ENCODE measurements around the gene ARHGEF38. TPM values are rescaled to one million over a fixed set of nuclear protein-coding genes. Genes with fewer than 3 reads are reported as not detected.

The ARHGEF38 gene
- total RNA-seq, 4 donors from 2014 or later: 0.59 to 3.5 (median 0.98) TPM

DNA sequence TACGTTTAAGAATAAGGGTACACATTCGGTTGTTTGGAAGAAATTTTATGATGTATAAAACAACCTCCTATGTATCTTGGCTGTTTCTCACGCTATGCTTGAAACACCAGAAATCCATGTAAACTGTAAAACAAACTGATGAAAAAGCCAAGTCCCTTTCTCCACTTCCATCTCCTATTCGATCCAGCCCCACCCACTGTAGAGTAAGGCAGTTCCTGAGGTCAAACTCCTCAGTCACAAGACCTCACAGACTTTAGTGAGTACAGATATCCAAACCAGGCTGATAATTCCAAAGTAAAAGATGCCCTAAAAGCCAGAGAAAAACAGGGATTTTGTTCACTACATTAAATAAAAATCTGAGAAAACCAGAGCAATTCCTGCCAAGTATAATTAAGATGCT, 45.6 kb downstream of the ARHGEF38 start:
- Histone ChIP-seq H3K27me3 (no peaks in the 10 kb centered on the region), H3K9me3 (no peaks in the 10 kb centered on the region), H3K4me1 (peaks cover 3% of the 10 kb centered on the region), H3K36me3 (no peaks in the 10 kb centered on the region), H3K4me3 (no peak overlapping the region), H3K27ac (no peak overlapping the region)
- 79% methylated on average over 4 of the region's 4 CpGs for WGBS
- TF ChIP-seq POLR2A (IDR thresholded peaks at IDR 0.05) (no peak), CTCF (IDR thresholded peaks at IDR 0.05) (no peak), POLR2AphosphoS5 (IDR thresholded peaks at IDR 0.05) (no peak)
- no peak for DNase-seq (ENCODE audit: low spot score in 2 of 2)

GRCh38 chr4:105598787-105599186, 46.4 kb downstream of the ARHGEF38 start:
- Histone ChIP-seq H3K27ac (no peak overlapping the region), H3K4me3 (no peak overlapping the region), H3K36me3 (no peaks in the 10 kb centered on the region), H3K9me3 (no peaks in the 10 kb centered on the region), H3K27me3 (no peaks in the 10 kb centered on the region), H3K4me1 (peaks cover 3% of the 10 kb centered on the region)
- 30% methylated on average over 1 of the region's 1 CpG for WGBS
- no peak for DNase-seq (ENCODE audit: low spot score in 2 of 2)
- TF ChIP-seq POLR2AphosphoS5 (IDR thresholded peaks at IDR 0.05) (no peak), POLR2A (IDR thresholded peaks at IDR 0.05) (no peak), CTCF (IDR thresholded peaks at IDR 0.05) (no peak), EP300 (IDR thresholded peaks at IDR 0.05) (no peak)

DNA sequence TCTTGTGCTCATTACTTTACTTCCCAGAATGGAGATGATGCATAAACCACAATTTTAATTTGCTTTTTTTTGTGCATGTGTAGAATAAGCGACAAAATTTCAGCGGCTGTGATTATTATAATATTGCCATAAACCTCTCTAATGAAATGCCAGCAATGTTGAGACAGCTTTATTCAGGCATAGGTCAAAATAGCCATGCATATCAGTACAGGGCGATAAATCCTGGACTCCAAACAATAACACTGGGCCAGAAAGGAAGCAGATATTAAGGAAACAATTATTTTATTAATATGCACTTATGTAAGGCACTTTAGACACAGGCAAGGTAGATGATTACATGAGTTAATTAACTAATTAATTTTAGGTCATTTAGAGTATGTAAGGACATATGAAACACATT, 47.1 kb downstream of the ARHGEF38 start:
- 87% methylated on average over 3 of the region's 3 CpGs for WGBS
- TF ChIP-seq POLR2A (IDR thresholded peaks at IDR 0.05) (no peak), POLR2AphosphoS5 (IDR thresholded peaks at IDR 0.05) (no peak), CTCF (IDR thresholded peaks at IDR 0.05) (no peak), EP300 (IDR thresholded peaks at IDR 0.05) (no peak)

DNA sequence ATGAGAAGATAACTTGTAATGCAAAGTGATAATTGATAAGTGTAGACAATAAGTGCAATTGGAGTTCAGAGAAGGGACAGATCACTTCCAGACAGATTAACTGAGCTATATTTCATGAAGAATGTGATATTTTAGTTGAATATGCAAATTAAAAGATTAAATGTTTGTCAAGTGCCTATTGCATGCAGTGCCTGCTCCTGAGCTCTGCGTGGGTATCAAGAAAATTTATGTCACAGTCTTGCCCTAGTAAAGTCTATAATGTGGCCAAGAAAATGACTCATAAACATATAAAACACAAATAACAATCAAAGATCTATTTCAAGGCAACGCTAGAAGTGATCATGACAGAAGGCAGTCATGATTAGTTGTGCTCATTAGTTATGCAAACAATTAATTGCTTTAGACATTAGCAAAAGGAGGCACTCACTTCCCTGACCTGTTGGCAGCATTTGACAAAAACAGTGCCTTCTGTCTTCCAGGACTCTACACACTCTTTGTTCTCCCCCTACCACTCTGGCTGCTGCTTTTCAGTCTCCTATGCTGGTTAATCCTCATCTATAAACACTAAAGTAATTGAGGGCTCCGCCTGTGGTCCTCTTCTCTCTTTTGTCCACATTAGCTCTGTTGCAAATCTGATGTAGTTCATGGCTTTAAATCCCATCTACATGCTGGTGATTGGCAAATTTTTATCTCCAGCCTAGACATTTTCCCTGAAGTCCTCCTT, 47.7 kb downstream of the ARHGEF38 start:
- Histone ChIP-seq H3K4me3 (no peak overlapping the region), H3K27me3 (no peaks in the 10 kb centered on the region), H3K4me1 (no peaks in the 10 kb centered on the region), H3K36me3 (no peaks in the 10 kb centered on the region), H3K27ac (no peak overlapping the region), H3K9me3 (no peaks in the 10 kb centered on the region)
- TF ChIP-seq POLR2AphosphoS5 (IDR thresholded peaks at IDR 0.05): no peak
- TF ChIP-seq CTCF (IDR thresholded peaks at IDR 0.05): no peak
- no peak for TF ChIP-seq POLR2A (IDR thresholded peaks at IDR 0.05)
- TF ChIP-seq EP300 (IDR thresholded peaks at IDR 0.05): no peak
- no peak for DNase-seq (ENCODE audit: low spot score in 2 of 2)
- 65% methylated on average over 3 of the region's 3 CpGs for WGBS

More for the DNA sequence above, 47.1 kb downstream of the ARHGEF38 start:
- no peaks in the 10 kb centered on the region for H3K9me3 ChIP-seq
- no peaks in the 10 kb centered on the region for H3K27me3 ChIP-seq
- no peak overlapping the region for H3K27ac ChIP-seq
- H3K4me3 ChIP-seq: no peak overlapping the region
- DNase-seq (ENCODE audit: low spot score in 2 of 2): no peak
- no peaks in the 10 kb centered on the region for H3K36me3 ChIP-seq
- H3K4me1 ChIP-seq: peaks cover 3% of the 10 kb centered on the region

GRCh38 chr4:105600951-105601350, 48.5 kb downstream of the ARHGEF38 start:
- H3K9me3 ChIP-seq: no peaks in the 10 kb centered on the region
- H3K27me3 ChIP-seq: no peaks in the 10 kb centered on the region
- 88% methylated on average over 1 of the region's 1 CpG for WGBS
- H3K36me3 ChIP-seq: no peaks in the 10 kb centered on the region
- no peak for TF ChIP-seq CTCF (IDR thresholded peaks at IDR 0.05)
- TF ChIP-seq EP300 (IDR thresholded peaks at IDR 0.05): no peak
- TF ChIP-seq POLR2AphosphoS5 (IDR thresholded peaks at IDR 0.05): no peak
- no peak for TF ChIP-seq POLR2A (IDR thresholded peaks at IDR 0.05)
- H3K27ac ChIP-seq: no peak overlapping the region
- DNase-seq (ENCODE audit: low spot score in 2 of 2): no peak
- no peaks in the 10 kb centered on the region for H3K4me1 ChIP-seq
- H3K4me3 ChIP-seq: no peak overlapping the region
